Mucosa of descending colon (tissue), 3 donors: Measurements from ENCODE around the gene LIMCH1. TPM values are rescaled to one million over a fixed set of nuclear protein-coding genes. Genes with fewer than 3 reads are reported as not detected.
"Not testable (repeated sequence)": the region's sequence is repeated elsewhere in the genome, so short reads cannot be mapped to it uniquely, and the experiment has no call there.

Experiments
- ATAC-seq: fragments of 200-7000 bp; cut with Tn5 transposase; one replicate; pipeline ENCODE4 v1.9.1; 2020; ENCODE audit warnings: mild to moderate bottlenecking, moderate library complexity
- DNase-seq, 3 donors: peaks; one replicate each; pipeline ENCODE4 v3.0.0-alpha.2; 2020
- H3K36me3 ChIP-seq: fragments of 200-600 bp; one replicate; pipeline ENCODE4 v1.8.0; 2021; ENCODE audit warnings: low read depth, mild to moderate bottlenecking
- H3K4me1 ChIP-seq: fragments of 200-600 bp; one replicate; pipeline ENCODE4 v1.8.0; 2021; ENCODE audit warnings: low read depth, mild to moderate bottlenecking
- H3K4me3 ChIP-seq: fragments of 200-600 bp; one replicate; pipeline ENCODE4 v1.8.0; 2021; ENCODE audit warnings: mild to moderate bottlenecking
- H3K9me3 ChIP-seq: fragments of 200-600 bp; one replicate; pipeline ENCODE4 v1.8.0; 2021; ENCODE audit warnings: mild to moderate bottlenecking
- CTCF ChIP-seq: fragments of 200-600 bp; IDR thresholded peaks from one replicate; pipeline ENCODE4 v1.8.0; 2022; ENCODE audit warnings: antibody characterized with exemption, mild to moderate bottlenecking
- intact Hi-C, 2 donors: fragments of 100-400 bp; cut with DNase I in 1 of 2; cut with micrococcal nuclease in 1 of 2; formaldehyde crosslinking; loops; one replicate each; pipeline versions ENCODE4 v1.11.0 to v1.11.1; 2022; cut with DNase I, micrococcal nuclease
- total RNA-seq, 3 donors: library from RNA; stranded (reverse); fragmentation: NEBNext Ultra II Directional in 2 of 3; extraction: Animal tissue kit (Norgen Biotek cat#: 25700) in 2 of 3; gene quantifications; one replicate each; pipeline versions ENCODE4 v1.2.1 to v1.2.4, GENCODE V29; 2021 to 2023
- donor health status: DM: no; HTN: no; CAD: no; lungs with moderate emphysema.
- donor health status: DM: no; HTN: no; CAD: no.
- donor health status: DM: no; HTN: yes; CAD: no.

Gene LIMCH1
- total RNA-seq, 3 donors from 2014 or later, result 9.2 to 15.7 (median 9.6) TPM

DNA sequence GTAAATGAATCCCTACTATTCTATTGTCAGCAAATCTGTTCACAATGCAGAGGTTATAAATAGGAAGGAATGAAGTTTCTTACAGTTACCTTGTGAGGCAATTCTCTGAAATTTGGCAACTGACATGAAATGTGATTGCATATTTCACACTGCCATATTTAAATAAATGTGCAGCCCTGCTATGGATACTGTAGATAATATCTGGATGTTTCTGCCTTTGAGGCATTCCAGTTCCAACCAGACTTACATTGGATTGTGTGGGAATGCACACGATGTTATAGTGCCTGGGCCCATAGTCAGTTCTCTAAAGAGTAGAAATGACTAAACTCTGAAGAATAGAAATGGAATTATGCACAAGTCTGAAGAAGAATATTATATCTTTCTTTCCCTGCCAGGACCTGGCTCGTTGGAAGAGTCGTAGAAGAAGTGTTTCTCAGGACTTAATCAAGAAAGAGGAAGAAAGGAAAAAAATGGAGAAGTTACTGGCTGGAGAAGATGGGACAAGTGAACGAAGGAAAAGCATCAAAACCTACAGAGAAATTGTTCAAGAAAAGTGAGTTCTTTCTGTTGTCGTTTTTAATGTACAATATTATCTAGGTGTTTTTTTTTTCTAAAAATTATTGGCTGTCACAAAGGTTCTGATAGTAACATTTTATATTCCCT is 107.9 kb downstream of the LIMCH1 start:
- intact Hi-C loops, result loop anchor here in 1 of 2 donors (5.0 kb wide), 1 partner anchor 364 kb away; no protein-coding TSS in a partner anchor
- DNase-seq (no peak), ATAC-seq (no peak)
- H3K36me3 ChIP-seq, result no peaks in the 10 kb centered on the region
- no peak overlapping the region for H3K4me3 ChIP-seq
- H3K9me3 ChIP-seq, result no peaks in the 10 kb centered on the region
- no peak for TF ChIP-seq CTCF
- no peaks in the 10 kb centered on the region for H3K4me1 ChIP-seq

DNA sequence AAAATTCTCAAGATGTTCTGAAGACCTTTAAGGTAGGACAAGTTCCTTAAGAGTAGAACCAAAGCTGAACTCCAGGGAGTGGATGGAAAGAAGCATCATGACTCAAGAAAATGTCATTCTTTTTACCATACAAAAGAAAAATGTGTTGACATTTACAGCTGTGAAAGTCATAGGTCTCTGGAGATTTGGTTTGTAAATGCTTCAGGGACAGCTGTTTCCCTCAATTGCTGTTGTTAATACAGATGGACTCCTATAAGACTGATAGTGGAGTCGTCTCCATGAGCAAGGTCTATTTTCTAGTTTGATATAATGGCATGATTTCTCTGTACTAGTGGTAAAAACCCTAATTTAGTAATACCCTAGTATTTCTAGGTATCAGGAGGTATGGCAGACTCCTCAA is 108.9 kb downstream of the LIMCH1 start:
- no peak overlapping the region for H3K4me3 ChIP-seq
- intact Hi-C loops, result loop anchor here in 1 of 2 donors (5.0 kb wide), 1 partner anchor 365 kb away; no protein-coding TSS in a partner anchor
- no peak for ATAC-seq
- no peak for DNase-seq
- no peaks in the 10 kb centered on the region for H3K4me1 ChIP-seq
- H3K9me3 ChIP-seq, result no peaks in the 10 kb centered on the region
- TF ChIP-seq CTCF, result no peak
- H3K36me3 ChIP-seq, result no peaks in the 10 kb centered on the region

- TF ChIP-seq CTCF, result no peak
Observed at GRCh38 chr4:41647383-41647782, 109.4 kb downstream of the LIMCH1 start.

GRCh38 chr4:41651150-41651549 is 113.2 kb downstream of the LIMCH1 start:
- H3K36me3 ChIP-seq, intact Hi-C loops, ATAC-seq, H3K9me3 ChIP-seq, DNase-seq, H3K4me1 ChIP-seq, H3K4me3 ChIP-seq: not testable (repeated sequence)

More at GRCh38 chr4:41647383-41647782, 109.4 kb downstream of the LIMCH1 start:
- ATAC-seq (no peak), DNase-seq (no peak)
- Histone ChIP-seq H3K4me3 (no peak overlapping the region), H3K4me1 (no peaks in the 10 kb centered on the region), H3K9me3 (no peaks in the 10 kb centered on the region), H3K36me3 (no peaks in the 10 kb centered on the region)
- intact Hi-C loops, result loop anchor here in 1 of 2 donors (5.0 kb wide), 1 partner anchor 365 kb away; no protein-coding TSS in a partner anchor

- ATAC-seq (no peak), DNase-seq (no peak)
- no peaks in the 10 kb centered on the region for H3K9me3 ChIP-seq
- intact Hi-C loops, result no loop called here
- H3K36me3 ChIP-seq, result no peaks in the 10 kb centered on the region
- H3K4me1 ChIP-seq, result no peaks in the 10 kb centered on the region
- H3K4me3 ChIP-seq, result no peak overlapping the region
- TF ChIP-seq CTCF, result no peak
Observed at GRCh38 chr4:41652971-41653370, 115.0 kb downstream of the LIMCH1 start.

DNA sequence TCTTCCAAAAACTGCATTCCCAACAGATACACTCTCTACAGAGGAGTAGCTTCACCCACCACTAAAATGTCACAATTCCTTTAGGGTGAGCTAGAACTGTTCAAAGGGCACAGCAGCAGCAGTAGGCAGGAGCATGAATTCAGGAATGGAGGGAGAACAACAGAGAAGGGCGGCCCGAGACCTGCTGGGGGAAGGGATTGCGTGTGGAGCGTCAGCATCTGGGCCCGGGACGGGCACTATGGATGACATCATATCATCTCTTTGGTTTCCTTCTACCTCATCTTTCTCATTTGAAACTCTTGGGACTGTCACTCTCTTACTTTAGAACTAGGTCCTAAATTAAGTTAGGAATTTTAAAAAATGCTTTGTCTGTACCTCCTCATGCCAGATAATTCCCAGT is 115.6 kb downstream of the LIMCH1 start:
- H3K9me3 ChIP-seq, result no peaks in the 10 kb centered on the region
- intact Hi-C loops, result no loop called here
- no peak overlapping the region for H3K4me3 ChIP-seq
- no peaks in the 10 kb centered on the region for H3K4me1 ChIP-seq
- ATAC-seq (no peak), DNase-seq (no peak)
- H3K36me3 ChIP-seq, result no peaks in the 10 kb centered on the region
- no peak for TF ChIP-seq CTCF
